HCT116 (cell line): ENCODE data around the gene INKA1. TPM values are rescaled to one million over a fixed set of nuclear protein-coding genes. Genes with fewer than 3 reads are reported as not detected.

ENCODE experiments used
- ATAC-seq: fragments of 200-7000 bp; cut with Tn5 transposase; 2 replicates; pipeline ENCODE4 v1.9.1; 2020; ENCODE audit warnings: mild to moderate bottlenecking, moderate library complexity
- BruUV-seq: library from RNA; stranded (reverse); fragments of 400-500 nt; replicated peaks from 2 replicates; lab custom pipeline; 2021; lab: Mats Ljungman, UMichigan
- CTCF ChIA-PET: fragments of 300-600 bp; sonication (Branson Sonifier 250); formaldehyde crosslinking; loops from one replicate; lab custom pipeline; 2021; ENCODE audit warnings: antibody characterized with exemption; lab: Charles Lee
- POLR2A ChIA-PET: fragments of 300-600, 350-600 bp; sonication (Branson Sonifier 250); formaldehyde crosslinking; loops from one replicate; lab custom pipeline; 2021; ENCODE audit warnings: antibody characterized with exemption; lab: Charles Lee
- RAD21 ChIA-PET, 2 experiments: fragments of 300-600 bp; sonication (Branson Sonifier 250); formaldehyde crosslinking; loops; one replicate each; lab custom pipeline; 2023; ENCODE audit warnings: low total read pairs in 2 of 2; ENCODE audit not compliant: uncharacterized antibody in 2 of 2, unreplicated experiment in 2 of 2, low non-redundant PET in 1 of 2; lab: Charles Lee
- DNase-seq: peaks from one replicate; pipeline ENCODE4 v3.0.0-alpha.2; 2010; ENCODE audit warnings: low read depth, low spot score
- H2AFZ ChIP-seq: fragments of 200-600 bp; shearing (Covaris generic), sonication (generic); 2 replicates; pipeline ENCODE4 v1.6.1; 2017; ENCODE audit warnings: low read depth, mixed run types, mixed read lengths, antibody characterized with exemption, low read length; ENCODE audit not compliant: poor library complexity, severe bottlenecking
- H3K27ac ChIP-seq: 2 replicates; pipeline ENCODE4 v1.5.1; 2012; ENCODE audit warnings: low read depth, low read length
- H3K27me3 ChIP-seq: fragments of 200-600 bp; sonication (generic); 2 replicates; pipeline ENCODE4 v1.6.1; 2016; ENCODE audit warnings: mixed run types, low read length, mixed read lengths; ENCODE audit not compliant: insufficient read depth
- H3K36me3 ChIP-seq, 2 experiments: fragments of 200-500 bp in 1 of 2; fragments of 200-600 bp in 1 of 2; sonication (Bioruptor generic) in 1 of 2; sonication (generic) in 1 of 2; 2 replicates each; pipeline versions ENCODE4 v1.5.1 to v1.6.1; 2014 to 2016; ENCODE audit warnings: low read length in 2 of 2, inconsistent platforms in 1 of 2, mixed read lengths in 1 of 2, mixed run types in 1 of 2; ENCODE audit not compliant: insufficient read depth in 2 of 2, control insufficient read depth in 1 of 2
- H3K4me1 ChIP-seq, 2 experiments: fragments of 200-600 bp in 1 of 2; sonication (generic) in 1 of 2; 2 replicates each; pipeline versions ENCODE4 v1.5.1 to v1.6.1; 2012 to 2017; ENCODE audit warnings: low read length in 2 of 2, inconsistent platforms in 1 of 2, mild to moderate bottlenecking in 1 of 2, mixed read lengths in 1 of 2, mixed run types in 1 of 2, moderate library complexity in 1 of 2; ENCODE audit not compliant: insufficient read depth in 2 of 2, control insufficient read depth in 1 of 2
- H3K4me2 ChIP-seq: fragments of 200-600 bp; sonication (generic); 2 replicates; pipeline ENCODE4 v1.6.1; 2017; ENCODE audit warnings: mixed run types, low read length, mixed read lengths
- H3K4me3 ChIP-seq, 2 experiments: fragments of 200-600 bp in 1 of 2; sonication (generic) in 1 of 2; replicated peaks in 1 of 2; 2 replicates each; pipeline ENCODE4 v1.5.1; 2011 to 2016; ENCODE audit warnings: low read length in 2 of 2, control low read depth in 1 of 2, low read depth in 1 of 2, mild to moderate bottlenecking in 1 of 2, mixed read lengths in 1 of 2, mixed run types in 1 of 2
- H3K79me2 ChIP-seq: fragments of 200-600 bp; sonication (generic); 2 replicates; pipeline ENCODE4 v1.6.1; 2017; ENCODE audit warnings: mild to moderate bottlenecking, mixed run types, low read length, moderate library complexity, mixed read lengths; ENCODE audit not compliant: insufficient read depth
- H3K9ac ChIP-seq: fragments of 200-600 bp; sonication (generic); 2 replicates; pipeline ENCODE4 v1.6.1; 2016; ENCODE audit warnings: low read length, mixed read lengths
- H3K9me2 ChIP-seq: fragments of 200-600 bp; sonication (generic), shearing (Covaris generic); 2 replicates; pipeline ENCODE4 v1.6.1; 2017; ENCODE audit warnings: mixed run types, mild to moderate bottlenecking, moderate library complexity; ENCODE audit not compliant: insufficient read depth
- H3K9me3 ChIP-seq, 2 experiments: fragments of 200-500 bp in 1 of 2; fragments of 200-600 bp in 1 of 2; sonication (Bioruptor generic) in 1 of 2; sonication (generic) in 1 of 2; 2 replicates each; pipeline ENCODE4 v1.6.1; 2014 to 2017; ENCODE audit warnings: low read length in 2 of 2, mixed read lengths in 2 of 2, inconsistent platforms in 1 of 2, low read depth in 1 of 2, mild to moderate bottlenecking in 1 of 2, mixed run types in 1 of 2, moderate library complexity in 1 of 2; ENCODE audit not compliant: control insufficient read depth in 1 of 2, insufficient read depth in 1 of 2
- H4K20me1 ChIP-seq: fragments of 200-600 bp; sonication (generic), shearing (Covaris generic); 2 replicates; pipeline ENCODE4 v1.6.1; 2017; ENCODE audit warnings: mixed run types, mild to moderate bottlenecking, moderate library complexity; ENCODE audit not compliant: insufficient read depth
- CTCF ChIP-seq, 3 experiments: fragments of 200-600 bp in 1 of 3; sonication (generic) in 1 of 3; IDR thresholded peaks in 2 of 3; conservative IDR thresholded peaks in 1 of 3; 2 replicates each; pipeline ENCODE4 v1.5.1; 2012 to 2017; ENCODE audit warnings: low read depth in 2 of 3, low read length in 2 of 3, antibody characterized with exemption in 1 of 3, borderline replicate concordance in 1 of 3, control low read depth in 1 of 3, mild to moderate bottlenecking in 1 of 3, mixed read lengths in 1 of 3, mixed run types in 1 of 3, moderate library complexity in 1 of 3; ENCODE audit not compliant: insufficient read depth in 1 of 3
- MAX ChIP-seq: IDR thresholded peaks from 2 replicates; pipeline ENCODE4 v1.6.1; 2012
- POLR2AphosphoS5 ChIP-seq: IDR thresholded peaks from 2 replicates; pipeline ENCODE4 v1.6.1; 2011; ENCODE audit warnings: mild to moderate bottlenecking, low read depth, low read length, moderate library complexity
- RAD21 ChIP-seq: IDR thresholded peaks from 2 replicates; pipeline ENCODE4 v1.6.1; 2012; ENCODE audit warnings: low read depth, mild to moderate bottlenecking
- intact Hi-C: fragments of 100-400 bp; cut with micrococcal nuclease; formaldehyde crosslinking; loops from 2 replicates; pipeline ENCODE4 v1.10.0; 2022
- total RNA-seq: library from RNA; stranded (reverse); gene quantifications from one replicate; pipeline ENCODE4 v1.2.1, GENCODE V29; 2021; ENCODE audit not compliant: unreplicated experiment

INKA1 gene
- total RNA-seq, 1 experiment from 2014 or later = 1.6 TPM

- H3K27ac ChIP-seq = no peak overlapping the region
- RAD21 ChIA-PET = interaction anchor here (1.0 to 1.9 kb wide), 4 partner anchors 36 to 300 kb away, joined by 3 to 9 read pairs (median 6); partner anchors contain the start of gene INKA1 (in 2 of the 2)
- no peak overlapping the region for H3K4me3 ChIP-seq
- peaks cover 5 to 28% of the 10 kb centered on the region in 2 experiments; a peak in 3 of 4 replicates for H3K36me3 ChIP-seq
- no peak for TF ChIP-seq POLR2AphosphoS5
- peak; percentile 85 to 92 (median 89) for TF ChIP-seq CTCF (IDR thresholded peaks at IDR 0.05 in 2 of 3, conservative IDR thresholded peaks at IDR 0.05 in 1 of 3; ENCODE audit: borderline replicate concordance in 1 of 3, insufficient read depth in 1 of 3, low read depth in 2 of 3, low read length in 2 of 3)
- TF ChIP-seq MAX = no peak; the same call in 1 of the 2 replicates
- peak; percentile 89 for TF ChIP-seq RAD21
- TF ChIP-seq, all 23 proteins: peak for 2
- H3K27me3 ChIP-seq = no peaks in the 10 kb centered on the region
- ChIA-PET CTCF (interaction anchor here (0.6 to 2.2 kb wide), 15 partner anchors 8 to 302 kb away, joined by 3 to 34 read pairs (median 3); partner anchors contain the start of gene INKA1), POLR2A (interaction anchor here (0.9 kb wide), 2 partner anchors 11 to 61 kb away, joined by 3 to 4 read pairs; no protein-coding TSS in a partner anchor)
- no peak overlapping the region for H3K4me2 ChIP-seq
- intact Hi-C loops = loop anchor here (1.0 to 5.0 kb wide), 4 partner anchors 37 to 300 kb away; partner anchors contain the start of gene GMPPB
- no peaks in the 10 kb centered on the region for H3K9me2 ChIP-seq
- H2AFZ ChIP-seq = no peak overlapping the region
- H3K9ac ChIP-seq = no peak overlapping the region
- no peaks in the 10 kb centered on the region; the same call in 1 of the 2 replicates for H4K20me1 ChIP-seq
- no peaks in the 10 kb centered on the region for H3K79me2 ChIP-seq
- DNase-seq (peak; percentile 44), ATAC-seq (peak; percentile 80)
- H3K4me1 ChIP-seq = peaks cover 4 to 10% of the 10 kb centered on the region in 2 experiments; a peak in 1 of 4 replicates
- no TSS peak for BruUV-seq
- H3K9me3 ChIP-seq = no peaks in the 10 kb centered on the region
Measured at GRCh38 chr3:49839193-49839809, 36.2 kb downstream of the INKA1 start.
